ENCODE data around the gene CLK2.

DNA sequence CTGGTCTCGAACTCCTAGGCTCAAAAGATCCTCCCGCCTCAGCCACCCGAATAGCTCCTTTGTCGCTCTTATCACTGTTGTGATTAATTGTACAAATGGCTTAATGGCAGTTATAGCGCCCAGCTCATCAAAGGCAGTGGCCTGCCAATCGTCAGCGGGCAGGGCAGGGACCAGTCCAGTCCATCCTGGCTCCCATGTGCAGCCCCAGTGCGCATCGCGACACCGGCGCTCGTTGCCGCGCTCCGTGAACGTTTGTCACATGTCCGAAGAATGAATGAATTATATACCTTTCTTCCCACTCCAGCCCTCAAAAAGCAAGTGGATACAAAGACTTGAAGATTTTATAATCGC is 46.4 kb downstream of the CLK2 start:
- TF ChIP-seq, protein P1, sequence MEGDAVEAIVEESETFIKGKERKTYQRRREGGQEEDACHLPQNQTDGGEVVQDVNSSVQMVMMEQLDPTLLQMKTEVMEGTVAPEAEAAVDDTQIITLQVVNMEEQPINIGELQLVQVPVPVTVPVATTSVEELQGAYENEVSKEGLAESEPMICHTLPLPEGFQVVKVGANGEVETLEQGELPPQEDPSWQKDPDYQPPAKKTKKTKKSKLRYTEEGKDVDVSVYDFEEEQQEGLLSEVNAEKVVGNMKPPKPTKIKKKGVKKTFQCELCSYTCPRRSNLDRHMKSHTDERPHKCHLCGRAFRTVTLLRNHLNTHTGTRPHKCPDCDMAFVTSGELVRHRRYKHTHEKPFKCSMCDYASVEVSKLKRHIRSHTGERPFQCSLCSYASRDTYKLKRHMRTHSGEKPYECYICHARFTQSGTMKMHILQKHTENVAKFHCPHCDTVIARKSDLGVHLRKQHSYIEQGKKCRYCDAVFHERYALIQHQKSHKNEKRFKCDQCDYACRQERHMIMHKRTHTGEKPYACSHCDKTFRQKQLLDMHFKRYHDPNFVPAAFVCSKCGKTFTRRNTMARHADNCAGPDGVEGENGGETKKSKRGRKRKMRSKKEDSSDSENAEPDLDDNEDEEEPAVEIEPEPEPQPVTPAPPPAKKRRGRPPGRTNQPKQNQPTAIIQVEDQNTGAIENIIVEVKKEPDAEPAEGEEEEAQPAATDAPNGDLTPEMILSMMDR (IDR thresholded peaks at IDR 0.05), result no peak
- TF ChIP-seq POLR2A (IDR thresholded peaks at IDR 0.05), result no peak
